NCI-H2081 treated with DMSO at 0.1 percent for 48 hours (cell line): ENCODE measurements around the gene ZBTB45.
"Not testable (repeated sequence)": the region's sequence is repeated elsewhere in the genome, so short reads cannot be mapped to it uniquely, and the experiment has no call there.

Source experiments
- DNase-seq: peaks from one replicate; lab custom pipeline; 2025; lab: John Stamatoyannopoulos, UW

Gene ZBTB45

GRCh38 chr19:58474997-58475713, 44.5 kb downstream of the ZBTB45 start:
- no peak for DNase-seq

- no peak for DNase-seq
Measured at GRCh38 chr19:58474291-58474996, 45.2 kb downstream of the ZBTB45 start.

GRCh38 chr19:58473775-58474174, 45.8 kb downstream of the ZBTB45 start:
- DNase-seq, result no peak

- DNase-seq, result no peak
Measured at GRCh38 chr19:58471736-58472135, 47.9 kb downstream of the ZBTB45 start.

- DNase-seq, result not testable (repeated sequence)
Measured at GRCh38 chr19:58470837-58471543, 48.6 kb downstream of the ZBTB45 start.

GRCh38 chr19:58469241-58470013, 50.2 kb downstream of the ZBTB45 start:
- no peak for DNase-seq

- DNase-seq, result no peak
Measured at GRCh38 chr19:58468216-58468839, 51.3 kb downstream of the ZBTB45 start.

GRCh38 chr19:58466760-58467589, 52.6 kb downstream of the ZBTB45 start, which contains the start of gene ZNF324:
ZNF324 (plus strand) TSS chr19:58467080; CDS start chr19:58469186, 2,106 bp downstream.
- DNase-seq, result peak; percentile 75

GRCh38 chr19:58466089-58466759, 53.4 kb downstream of the ZBTB45 start:
- DNase-seq, result no peak
